ENCODE measurements around the gene TBC1D22A. TPM values are rescaled to one million over a fixed set of nuclear protein-coding genes. Genes with fewer than 3 reads are reported as not detected.

TBC1D22A gene
- total and polyA plus RNA-seq, 2 experiments from 2014 or later: 15.3 to 19.8 TPM

- Histone ChIP-seq H3K27me3 (no peaks in the 10 kb centered on the region), H3K4me3 (no peak overlapping the region), H3K27ac (no peak overlapping the region), H2AFZ (no peak overlapping the region), H3K9me3 (ENCODE audit: low read depth) (no peaks in the 10 kb centered on the region), H4K20me1 (ENCODE audit: insufficient read depth, poor library complexity, severe bottlenecking) (no peaks in the 10 kb centered on the region), H3K4me1 (ENCODE audit: insufficient read depth) (no peaks in the 10 kb centered on the region), H3K4me2 (no peak overlapping the region), H3K36me3 (replicated peaks; ENCODE audit: insufficient read depth, low read depth) (no peaks in the 10 kb centered on the region), H3K79me2 (no peaks in the 10 kb centered on the region), H3K9me2 (replicated peaks; ENCODE audit: insufficient read depth) (no peaks in the 10 kb centered on the region)
- WGBS (ENCODE audit: low lambda C conversion rate, missing lambda C conversion rate): 98% methylated on average over 12 of the region's 13 CpGs
- TF ChIP-seq EZH2 (IDR thresholded peaks at IDR 0.05; ENCODE audit: borderline replicate concordance) (no peak), EZH2phosphoT487 (IDR thresholded peaks at IDR 0.05; ENCODE audit: low read depth, severe bottlenecking, unreplicated experiment) (no peak), CTCF (IDR thresholded peaks at IDR 0.05; ENCODE audit: poor library complexity) (no peak)
- DNase-seq (ENCODE audit: low spot score): no peak
Observed at GRCh38 chr22:47017245-47017644, 254.8 kb downstream of the TBC1D22A start.

- H3K36me3 ChIP-seq (replicated peaks; ENCODE audit: insufficient read depth, low read depth): no peaks in the 10 kb centered on the region
- 92% methylated on average over 32 of the region's 32 CpGs for whole genome bisulfite sequencing (ENCODE audit: low lambda C conversion rate, missing lambda C conversion rate)
- TF ChIP-seq EZH2 (IDR thresholded peaks at IDR 0.05; ENCODE audit: borderline replicate concordance): no peak
- no peak for TF ChIP-seq EZH2phosphoT487 (IDR thresholded peaks at IDR 0.05; ENCODE audit: low read depth, severe bottlenecking, unreplicated experiment)
- TF ChIP-seq CTCF (IDR thresholded peaks at IDR 0.05; ENCODE audit: poor library complexity): no peak
- H3K9me3 ChIP-seq (ENCODE audit: low read depth): no peaks in the 10 kb centered on the region
- H2AFZ ChIP-seq: no peak overlapping the region
- no peaks in the 10 kb centered on the region for H3K9me2 ChIP-seq (replicated peaks; ENCODE audit: insufficient read depth)
- no peak overlapping the region for H3K27ac ChIP-seq
- DNase-seq (ENCODE audit: low spot score): no peak
- no peak overlapping the region for H3K4me2 ChIP-seq
- no peaks in the 10 kb centered on the region for H3K27me3 ChIP-seq
- H3K79me2 ChIP-seq: no peaks in the 10 kb centered on the region
- H3K4me3 ChIP-seq: no peak overlapping the region
- H4K20me1 ChIP-seq (ENCODE audit: insufficient read depth, poor library complexity, severe bottlenecking): no peaks in the 10 kb centered on the region
- H3K4me1 ChIP-seq (ENCODE audit: insufficient read depth): no peaks in the 10 kb centered on the region
Observed at GRCh38 chr22:47018010-47018910, 255.8 kb downstream of the TBC1D22A start.

GRCh38 chr22:47019012-47019790, 256.8 kb downstream of the TBC1D22A start:
- no peak overlapping the region for H3K4me2 ChIP-seq
- TF ChIP-seq EZH2phosphoT487 (IDR thresholded peaks at IDR 0.05; ENCODE audit: low read depth, severe bottlenecking, unreplicated experiment) (no peak), EZH2 (IDR thresholded peaks at IDR 0.05; ENCODE audit: borderline replicate concordance) (no peak), CTCF (IDR thresholded peaks at IDR 0.05; ENCODE audit: poor library complexity) (no peak)
- H3K36me3 ChIP-seq (replicated peaks; ENCODE audit: insufficient read depth, low read depth): no peaks in the 10 kb centered on the region
- 96% methylated on average over 21 of the region's 22 CpGs for WGBS (ENCODE audit: low lambda C conversion rate, missing lambda C conversion rate)
- H3K4me3 ChIP-seq: no peak overlapping the region
- H3K9me2 ChIP-seq (replicated peaks; ENCODE audit: insufficient read depth): no peaks in the 10 kb centered on the region
- H3K9me3 ChIP-seq (ENCODE audit: low read depth): no peaks in the 10 kb centered on the region
- DNase-seq (ENCODE audit: low spot score): no peak
- no peaks in the 10 kb centered on the region for H4K20me1 ChIP-seq (ENCODE audit: insufficient read depth, poor library complexity, severe bottlenecking)
- H3K27me3 ChIP-seq: no peaks in the 10 kb centered on the region
- H3K4me1 ChIP-seq (ENCODE audit: insufficient read depth): no peaks in the 10 kb centered on the region
- no peak overlapping the region for H2AFZ ChIP-seq
- H3K27ac ChIP-seq: no peak overlapping the region
- no peaks in the 10 kb centered on the region for H3K79me2 ChIP-seq
